SHP77 treated with DMSO at 0.1 percent for 48 hours (cell line): ENCODE measurements around the gene KLF2.
"Not testable (repeated sequence)": the region's sequence is repeated elsewhere in the genome, so short reads cannot be mapped to it uniquely, and the experiment has no call there.

Source experiments
- DNase-seq: peaks from one replicate; lab custom pipeline; 2025; lab: John Stamatoyannopoulos, UW

The KLF2 gene

DNA sequence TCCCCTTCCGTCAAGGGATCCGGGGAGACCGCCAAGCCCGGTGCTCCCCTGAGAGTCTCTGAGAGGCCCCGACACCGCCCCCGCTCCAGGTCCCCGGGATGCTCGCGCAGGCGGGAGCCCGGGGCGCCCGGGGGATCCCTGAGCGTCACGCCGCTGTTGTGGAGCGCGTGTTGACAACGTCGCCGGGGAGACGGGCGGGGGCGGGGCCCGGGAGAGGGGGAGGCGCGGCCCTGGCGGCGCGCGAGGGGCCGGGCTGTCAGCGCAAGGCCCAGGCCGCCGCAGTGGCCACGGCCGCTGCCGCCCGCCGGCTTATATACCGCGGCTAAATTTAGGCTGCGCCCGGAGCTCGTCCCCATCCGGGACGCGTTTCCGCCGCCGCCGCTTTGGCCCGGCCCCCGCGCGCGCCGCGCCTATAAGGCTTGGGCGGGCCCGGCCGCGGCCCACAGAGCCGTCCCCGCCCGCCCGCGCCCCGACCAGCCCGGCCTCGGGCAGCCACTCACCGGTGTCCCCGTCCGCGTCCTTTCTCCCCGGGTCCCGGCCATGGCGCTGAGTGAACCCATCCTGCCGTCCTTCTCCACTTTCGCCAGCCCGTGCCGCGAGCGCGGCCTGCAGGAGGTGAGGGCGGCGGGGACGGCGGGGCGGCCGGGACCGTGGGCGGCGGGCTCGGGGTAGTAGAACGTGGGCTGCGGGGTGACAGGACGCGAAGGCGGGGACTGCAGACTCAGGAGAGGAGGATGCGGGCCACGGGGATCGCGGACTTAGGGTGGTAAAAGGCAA is at the start of gene KLF2:
Gene KLF2 (plus strand): TSS at position 443 of the 777 bp plus-strand sequence. CDS start 98 bp downstream, at position 541.
- peak; percentile 17 for DNase-seq

DNA sequence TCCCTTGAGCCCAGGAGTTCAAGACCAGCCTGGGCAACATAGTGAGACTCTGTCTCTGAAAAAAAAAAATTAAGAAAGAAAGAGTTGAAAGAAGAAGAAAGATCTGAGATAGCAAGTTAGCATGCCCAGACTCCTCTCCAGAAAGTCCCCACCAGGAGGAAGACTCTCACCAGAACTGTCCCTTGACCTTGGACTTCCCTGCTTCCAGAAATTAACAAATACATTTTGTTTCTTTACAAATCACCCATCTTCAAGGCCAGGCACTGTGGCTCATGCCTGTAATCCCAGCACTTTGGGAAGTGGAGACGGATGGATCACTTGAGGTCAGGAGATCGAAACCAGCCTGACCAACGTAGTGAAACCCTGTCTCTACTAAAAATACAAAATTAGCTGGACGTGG is 44.3 kb upstream of the KLF2 start:
- no peak for DNase-seq

DNA sequence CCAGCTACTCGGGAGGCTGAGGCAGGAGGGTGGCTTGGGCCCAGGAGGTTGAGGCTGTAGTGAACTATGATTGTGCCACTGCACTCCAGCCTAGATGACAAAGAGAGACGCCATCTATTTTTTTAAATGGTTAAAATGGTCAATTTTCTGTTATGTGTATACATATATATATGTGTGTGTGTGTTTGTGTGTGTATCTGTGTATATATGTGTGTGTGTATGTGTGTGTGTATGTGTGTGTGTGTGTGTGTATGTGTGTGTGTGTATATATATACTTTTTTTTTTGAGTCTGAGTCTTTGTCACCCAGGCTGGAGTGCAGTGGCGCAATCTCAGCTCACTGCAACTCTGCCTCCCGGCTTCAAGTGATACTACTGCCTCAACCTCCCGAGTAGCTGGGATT is 42.9 kb upstream of the KLF2 start:
- no peak for DNase-seq

DNA sequence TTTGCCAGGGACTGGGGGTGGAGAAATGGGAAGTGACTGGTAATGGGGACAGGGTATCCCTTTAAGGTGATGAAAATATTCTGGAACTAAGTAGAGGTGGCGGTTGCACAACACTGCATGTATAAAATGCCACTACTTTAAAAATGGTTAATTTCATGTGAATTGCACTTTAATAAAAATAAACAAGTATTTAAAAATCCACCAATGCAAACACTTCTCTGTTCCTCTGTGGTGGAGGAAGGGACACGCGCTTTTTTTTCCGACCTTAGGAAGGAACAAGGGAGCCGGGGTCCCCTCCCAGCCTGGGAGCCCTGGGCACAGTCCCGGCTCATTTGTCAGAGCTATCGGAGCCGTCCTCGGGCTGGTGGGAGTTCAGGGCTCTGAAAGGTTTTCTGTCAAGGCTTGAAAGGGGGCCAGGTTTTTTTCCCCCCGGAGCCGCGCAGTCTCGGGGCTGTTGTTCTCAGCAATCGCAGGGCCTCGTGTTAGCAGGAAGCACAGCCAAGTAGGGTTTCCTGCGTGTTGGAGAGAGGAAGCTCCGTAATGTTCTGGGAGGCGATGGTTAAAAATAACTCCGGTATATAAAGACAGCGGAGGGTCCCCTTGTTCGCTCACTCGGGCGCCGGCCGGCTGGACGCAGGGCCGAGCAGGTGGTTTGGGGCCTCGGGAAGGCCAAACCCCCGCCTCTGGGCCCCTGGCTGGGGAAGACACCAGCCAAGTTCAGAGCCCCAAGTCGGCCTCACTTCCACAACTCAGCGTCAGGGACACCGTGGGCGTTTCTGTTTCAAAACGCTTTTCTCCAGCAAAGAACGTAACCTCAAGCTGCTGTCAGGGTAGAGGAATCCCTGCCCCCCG is 41.2 kb upstream of the KLF2 start:
- DNase-seq = no peak

DNA sequence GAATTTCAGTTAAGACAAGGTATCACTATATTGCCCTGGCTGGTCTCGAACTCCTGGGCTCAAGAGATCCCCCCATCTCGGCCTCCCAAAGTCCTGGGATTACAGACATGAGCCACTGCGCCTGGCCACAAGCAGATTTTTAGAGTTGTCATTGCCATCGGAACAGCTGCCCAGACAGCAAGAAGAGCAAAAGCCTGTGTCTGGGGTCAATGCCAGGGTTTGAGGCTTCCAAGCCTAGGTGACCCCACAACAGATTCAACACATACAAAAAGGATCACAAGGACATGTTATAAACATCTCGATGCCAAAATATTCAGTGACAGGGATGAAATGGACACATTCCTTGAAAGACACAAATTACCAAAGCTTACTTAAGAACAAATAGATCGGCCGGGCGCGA is 40.1 kb upstream of the KLF2 start:
- no peak for DNase-seq

DNA sequence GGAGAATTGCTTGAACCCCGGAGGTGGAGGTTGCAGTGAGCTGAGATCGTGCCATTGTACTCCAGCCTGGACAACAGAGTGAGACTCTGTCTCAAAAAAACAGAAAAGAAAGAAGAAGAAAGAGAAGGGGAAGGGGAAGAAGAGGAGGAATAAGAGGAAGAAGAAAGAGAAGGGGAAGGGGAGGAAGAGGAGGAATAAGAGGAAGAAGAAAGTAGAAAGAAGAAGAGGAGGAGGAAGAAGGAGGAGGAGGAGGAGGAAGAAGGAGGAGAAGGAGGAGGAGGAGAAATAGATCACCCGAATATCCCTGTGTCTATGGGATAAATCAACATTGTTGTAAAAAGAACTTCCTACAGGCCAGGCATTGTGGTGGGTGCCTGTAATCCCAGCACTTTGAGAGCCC is 39.5 kb upstream of the KLF2 start:
- not testable (repeated sequence) for DNase-seq

DNA sequence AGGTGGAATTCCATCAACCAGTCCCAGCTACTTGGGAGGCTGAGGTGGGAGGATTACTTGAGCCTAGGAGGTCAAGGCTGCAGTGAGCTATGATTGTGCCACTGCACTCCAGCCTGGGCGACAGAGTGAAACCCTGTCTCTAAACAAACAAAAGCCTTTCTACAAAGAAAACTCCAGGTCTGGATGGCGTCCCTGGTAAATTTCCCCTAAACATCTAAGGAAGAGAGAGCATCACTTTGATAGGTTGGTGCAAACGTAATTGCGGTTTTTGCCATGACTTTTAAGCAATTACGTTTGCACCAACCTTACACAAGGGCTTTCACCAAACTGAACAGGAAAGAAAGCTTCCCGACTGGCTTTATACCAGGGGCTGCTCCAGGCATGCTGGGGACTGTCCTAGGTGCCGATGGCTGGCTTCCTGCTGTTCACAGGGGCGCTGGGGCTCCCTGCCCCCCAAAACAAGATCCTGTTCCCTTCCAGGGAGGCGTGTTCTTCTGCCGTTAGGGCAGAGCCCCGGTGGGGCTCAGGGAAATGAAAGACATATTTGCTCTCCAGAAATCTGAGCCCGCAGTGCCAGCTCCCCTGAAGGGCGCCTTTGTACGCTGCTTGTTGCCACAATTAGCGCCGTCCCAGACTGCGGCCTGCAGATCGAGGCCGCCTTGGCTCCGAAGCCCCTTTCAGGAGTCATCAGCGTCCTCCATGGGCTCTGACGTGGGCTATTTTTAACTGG is 38.7 kb upstream of the KLF2 start:
- DNase-seq = no peak

DNA sequence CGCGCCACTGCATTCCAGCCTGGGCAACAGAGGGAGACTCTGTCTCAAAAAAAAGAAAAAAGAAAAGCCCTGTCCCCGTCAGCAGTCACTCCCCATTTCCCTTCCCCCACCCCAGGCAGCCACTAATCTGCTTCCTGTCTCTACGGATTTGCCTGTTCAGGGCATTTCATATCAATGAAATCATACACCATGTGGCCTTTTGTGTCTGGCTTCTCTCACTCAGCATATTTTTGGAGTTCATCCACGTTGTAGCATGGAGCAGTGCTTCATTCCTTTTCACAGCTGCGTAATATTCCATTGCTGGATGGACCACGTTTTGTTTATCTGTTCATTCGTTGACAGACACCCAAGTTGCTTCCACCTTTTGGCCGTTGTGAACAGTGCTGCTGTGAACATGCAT is 36.1 kb upstream of the KLF2 start:
- no peak for DNase-seq

DNA sequence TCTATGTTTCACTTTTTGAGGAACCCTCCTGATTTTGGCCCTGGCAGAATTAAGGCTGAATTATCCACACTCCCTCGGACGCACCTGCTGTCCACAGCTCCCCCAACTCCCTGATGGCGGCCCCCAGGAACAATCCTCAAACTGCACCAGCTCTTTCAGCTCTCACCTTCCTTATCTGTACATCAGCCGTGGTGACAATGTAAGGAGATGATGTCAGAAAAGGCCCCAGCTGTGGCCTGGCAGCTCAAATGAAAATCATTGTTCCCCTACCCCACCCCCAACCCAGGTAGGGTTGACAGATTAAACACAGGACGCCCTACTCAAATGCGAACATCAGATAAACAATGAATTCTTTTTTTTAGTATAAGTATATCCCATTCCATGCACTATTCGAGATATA is 35.0 kb upstream of the KLF2 start:
- DNase-seq = no peak

DNA sequence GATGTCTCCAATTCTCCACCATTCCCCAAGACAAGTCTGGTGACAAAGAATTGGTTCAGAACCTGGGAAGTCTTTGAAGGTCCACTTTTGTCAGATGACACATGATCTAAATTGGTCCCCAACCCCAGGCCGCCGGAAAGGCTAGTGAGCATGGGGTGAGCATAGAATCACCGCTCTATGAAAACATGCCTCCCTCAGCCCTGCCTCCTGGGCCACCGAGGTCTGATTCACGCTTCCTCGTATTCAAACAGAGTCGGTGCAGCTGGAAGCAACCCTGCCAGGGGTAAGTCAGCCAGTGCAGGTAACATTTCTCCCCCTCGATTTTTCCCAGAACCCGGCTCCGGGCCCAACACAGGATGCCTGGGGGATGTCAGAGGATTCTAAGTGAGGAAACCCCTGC is 33.9 kb upstream of the KLF2 start:
- DNase-seq = no peak

DNA sequence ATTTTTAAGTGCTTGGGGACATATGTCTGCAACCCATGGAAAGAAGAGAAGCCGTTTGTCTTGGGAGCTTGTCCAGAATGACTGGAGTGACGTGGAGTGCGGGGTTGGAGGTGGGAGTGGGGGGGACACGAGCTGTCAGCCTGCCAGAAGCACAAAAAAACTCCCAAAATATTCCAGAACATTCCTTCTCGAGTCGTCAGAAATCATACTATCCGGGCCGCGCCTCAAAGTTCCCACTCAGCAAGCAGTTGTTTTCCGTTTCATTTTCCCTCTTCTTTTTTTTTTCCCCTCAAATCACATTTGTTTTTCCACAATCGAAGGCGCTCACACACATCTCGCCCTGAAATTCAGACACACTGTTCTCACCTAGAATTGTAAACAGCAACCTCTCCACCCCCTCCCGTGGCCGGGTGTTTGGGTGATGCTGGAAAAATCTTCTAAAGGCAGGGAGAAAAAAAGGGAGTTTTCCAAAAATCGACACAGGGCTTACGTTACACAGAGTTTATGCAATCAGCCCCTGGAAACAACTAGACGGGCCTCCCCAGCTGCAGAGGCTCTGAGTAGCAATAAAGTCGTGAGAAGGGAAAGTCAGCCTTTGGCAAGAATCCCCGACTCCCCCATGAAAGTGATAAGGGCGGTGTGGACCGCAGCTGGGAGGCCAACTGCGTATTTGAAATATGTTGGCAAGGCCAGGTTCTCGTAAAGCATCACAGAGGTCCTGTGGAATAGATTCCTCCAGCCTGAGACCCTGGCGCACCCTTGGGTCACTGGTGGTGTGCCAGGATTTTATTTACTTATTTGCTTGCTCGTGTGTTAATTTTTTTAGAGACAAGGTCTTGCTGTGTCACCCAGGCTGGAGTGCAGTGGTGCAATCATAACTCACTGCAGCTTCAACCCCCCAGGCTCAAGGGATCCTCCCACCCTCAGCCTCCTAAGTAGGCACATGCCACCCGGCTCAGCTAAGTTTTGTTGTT is 31.2 kb upstream of the KLF2 start:
- DNase-seq = no peak

DNA sequence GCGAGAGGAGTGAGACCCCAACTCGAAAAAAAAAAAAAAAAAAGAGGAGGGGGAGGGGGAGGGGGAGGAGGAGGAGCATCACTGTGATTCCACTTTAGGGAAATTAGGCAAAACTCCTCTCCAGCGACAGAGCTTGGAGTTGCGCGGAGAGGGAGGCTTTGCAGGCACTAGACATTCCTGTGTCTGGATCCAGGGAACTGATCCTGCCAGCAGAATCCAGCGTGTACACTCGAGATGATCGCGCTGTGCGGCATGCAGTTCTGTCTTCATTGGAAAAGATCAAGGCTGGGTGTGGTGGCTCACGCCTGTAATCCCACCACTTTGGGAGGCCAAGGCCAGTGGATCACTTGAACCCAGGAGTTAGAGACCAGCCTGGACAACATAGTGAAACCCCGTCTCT is 29.6 kb upstream of the KLF2 start:
- no peak for DNase-seq

DNA sequence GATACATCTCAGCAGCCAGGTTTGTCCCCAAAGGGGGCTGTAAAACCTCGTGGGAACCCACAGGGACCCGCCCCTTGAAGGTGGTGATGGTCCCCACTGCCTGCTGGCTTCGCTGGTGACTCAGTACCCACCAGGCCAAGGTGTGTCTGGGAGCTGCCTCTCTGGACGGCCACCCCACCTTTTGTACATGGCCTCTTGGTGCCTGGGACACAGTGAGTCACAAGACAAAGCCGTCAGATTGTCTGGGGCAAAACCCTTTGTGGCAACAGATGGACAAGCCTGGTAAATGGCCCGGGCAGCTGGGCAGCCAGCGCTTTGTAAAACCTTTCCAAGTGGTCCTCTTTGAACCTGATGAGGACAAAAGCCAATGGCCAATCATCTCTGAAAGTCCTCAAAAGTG is 27.9 kb upstream of the KLF2 start:
- DNase-seq = no peak

DNA sequence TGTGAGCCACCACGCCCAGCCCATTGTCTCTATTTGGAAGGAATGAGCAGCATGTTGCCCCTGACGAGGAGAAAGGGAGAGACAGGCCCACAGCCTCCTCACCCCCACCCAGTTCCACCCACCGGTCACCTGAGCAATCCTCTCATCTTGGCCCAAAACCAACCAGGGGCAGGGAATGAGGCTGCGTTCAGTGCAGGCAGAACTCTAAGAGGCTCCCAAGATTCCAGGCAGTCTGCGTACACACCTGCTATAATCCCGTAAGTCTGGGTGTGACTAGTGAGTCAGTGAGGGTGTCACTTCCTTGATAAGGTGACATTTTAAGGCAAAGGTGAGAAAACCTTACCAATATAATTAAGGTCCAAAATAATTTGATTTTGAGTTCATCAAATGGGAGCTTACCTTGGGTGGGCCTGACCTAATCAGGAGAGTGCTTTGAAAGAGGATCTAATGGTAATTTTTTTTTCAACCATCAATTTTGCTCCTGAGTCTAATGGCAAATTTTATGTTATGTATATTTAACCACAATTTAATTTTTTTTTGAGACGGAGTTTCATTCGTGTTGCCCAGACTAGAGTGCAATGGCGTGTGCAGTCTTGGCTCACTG is 26.9 kb upstream of the KLF2 start:
- DNase-seq = no peak

DNA sequence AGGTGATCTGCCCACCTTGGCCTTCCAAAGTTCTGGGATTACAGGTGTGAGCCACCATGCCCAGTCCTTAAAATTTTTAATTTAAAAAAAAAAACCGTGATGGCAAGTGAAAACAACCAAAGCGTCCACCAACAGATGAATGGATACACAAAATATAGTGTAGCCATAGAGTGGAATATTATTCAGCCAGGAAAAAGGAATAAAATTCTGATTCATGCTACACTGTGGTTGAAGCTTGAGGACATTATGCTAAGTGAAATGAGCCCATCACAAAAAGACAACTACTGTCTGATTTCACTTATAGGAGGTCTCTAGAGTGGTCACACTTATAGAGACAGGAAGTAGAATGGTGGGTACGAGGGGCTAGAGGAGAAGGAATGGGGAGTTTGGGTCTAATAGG is 26.3 kb upstream of the KLF2 start:
- no peak for DNase-seq

DNA sequence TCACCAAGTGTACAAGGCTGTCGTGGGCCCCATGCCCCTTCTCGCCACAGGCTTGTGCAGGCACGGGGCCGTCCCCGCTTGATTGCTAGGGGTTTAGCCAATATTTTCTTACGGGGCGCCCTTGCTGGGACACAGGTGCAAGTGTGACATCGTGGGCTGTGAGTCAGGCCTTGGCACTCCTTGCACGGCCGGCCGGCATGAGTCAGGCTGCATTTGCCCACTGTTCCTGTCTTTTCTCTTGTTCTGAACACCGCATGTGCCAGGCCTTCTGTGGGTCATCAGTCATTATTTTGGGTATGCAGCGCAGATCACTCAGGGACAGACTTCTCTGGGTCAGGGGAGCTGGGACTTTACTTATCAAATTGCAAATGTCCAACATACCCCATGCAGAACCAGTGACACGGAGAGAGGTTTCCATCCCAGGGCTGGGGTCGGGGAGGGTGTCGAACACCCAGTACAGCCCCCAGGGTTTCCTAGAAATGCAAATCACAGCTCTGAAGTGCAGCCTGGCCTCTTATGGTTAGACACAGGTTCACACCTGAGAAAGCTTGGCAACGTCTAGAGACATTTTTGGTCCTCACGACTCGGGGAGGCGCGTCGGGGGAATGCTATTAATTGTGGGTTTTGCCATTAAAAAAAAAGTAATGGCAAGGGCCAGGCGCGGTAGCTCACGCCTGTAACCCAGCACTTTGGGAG is 22.5 kb upstream of the KLF2 start:
- DNase-seq = no peak

DNA sequence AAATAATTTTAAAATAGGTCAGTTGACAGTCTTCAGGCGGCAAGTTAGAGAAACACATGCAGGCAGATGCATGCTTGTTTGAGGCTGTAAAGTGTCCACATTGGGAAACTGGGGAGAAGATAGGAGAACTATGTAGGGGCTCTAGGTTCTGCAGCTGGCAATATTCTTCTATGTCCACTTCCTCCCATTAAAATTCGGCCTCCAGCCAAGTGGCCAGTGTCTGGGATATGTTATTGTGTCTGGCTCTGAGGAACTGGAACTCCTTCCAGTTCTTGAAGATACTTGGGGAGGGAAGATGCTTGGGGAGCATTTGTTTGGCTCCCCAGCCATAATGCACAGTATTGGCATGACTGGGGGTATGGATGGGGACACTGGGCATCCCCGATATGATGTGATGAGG is 20.9 kb upstream of the KLF2 start:
- DNase-seq = no peak

DNA sequence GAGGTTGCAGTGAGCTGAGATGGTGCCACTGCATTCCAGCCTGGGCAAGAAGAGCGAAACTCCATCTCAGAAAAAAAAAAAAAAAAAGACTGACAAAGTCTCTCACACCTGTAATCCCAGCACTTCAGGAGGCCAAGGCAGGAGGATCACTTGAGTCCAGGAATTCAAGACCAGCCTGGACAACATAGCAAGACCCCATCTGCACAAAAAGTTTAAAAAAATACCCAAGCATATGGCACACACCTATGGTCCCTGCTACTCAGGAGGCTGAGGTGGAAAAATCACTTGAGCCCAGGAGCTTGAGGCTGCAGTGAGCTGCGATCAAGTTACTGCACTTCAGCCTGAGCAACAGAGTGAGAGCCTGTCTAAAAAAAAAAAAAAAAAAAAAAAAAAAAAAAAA is 20.1 kb upstream of the KLF2 start:
- DNase-seq = not testable (repeated sequence)

DNA sequence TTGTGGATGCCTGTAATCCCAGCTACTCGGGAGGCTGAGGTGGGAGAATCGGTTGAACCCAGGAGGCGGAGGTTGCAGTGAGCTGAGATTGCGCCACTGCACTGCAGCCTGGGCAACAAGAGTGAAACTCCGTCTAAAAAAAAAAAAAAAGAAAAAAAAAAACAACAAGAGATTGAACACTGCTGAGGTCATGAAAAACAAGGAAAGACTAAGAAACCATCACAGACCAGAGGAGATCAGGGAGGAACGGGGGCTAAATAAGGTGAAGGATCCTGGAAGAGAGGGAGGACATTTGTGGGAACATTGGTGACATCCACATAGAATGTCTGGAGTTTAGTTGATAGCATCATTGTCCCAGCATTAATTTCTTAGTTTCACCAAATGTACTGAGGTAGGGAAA is 19.6 kb upstream of the KLF2 start:
- not testable (repeated sequence) for DNase-seq

DNA sequence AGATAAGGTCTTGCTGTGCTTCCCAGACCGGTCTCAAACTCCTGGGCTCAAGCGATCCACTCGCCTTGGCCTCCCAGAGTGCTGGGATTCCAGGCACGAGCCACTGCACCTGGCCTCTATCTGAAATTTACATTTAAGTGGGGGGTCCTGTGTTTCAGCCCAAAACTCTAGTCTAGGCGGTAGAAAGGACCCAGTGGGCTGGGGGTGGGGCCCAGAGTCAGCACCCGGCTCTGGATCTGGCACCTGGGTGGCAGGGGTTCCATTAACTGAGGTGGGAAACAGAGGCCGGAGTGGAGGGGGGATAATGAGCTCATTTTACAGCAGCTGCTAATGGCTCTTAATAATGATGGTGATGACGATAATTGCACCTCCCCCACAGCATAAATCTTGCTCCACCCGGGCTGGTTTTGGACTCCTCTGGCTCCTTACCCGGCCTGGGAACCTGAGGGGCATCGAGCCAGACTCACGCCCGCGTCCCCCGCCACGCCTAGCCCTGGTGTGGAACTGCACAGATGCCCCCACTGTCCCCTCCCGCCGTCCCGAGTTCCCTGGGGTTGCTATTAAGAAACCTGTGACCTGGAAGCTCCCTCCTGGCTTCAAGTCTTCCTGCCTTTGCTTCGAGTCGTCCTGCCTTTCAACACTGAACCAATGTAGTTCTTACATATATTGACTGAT is 17.8 kb upstream of the KLF2 start:
- no peak for DNase-seq
